ENCODE results near the gene FER.

- TF ChIP-seq POLR2A (IDR thresholded peaks at IDR 0.05) (no peak), CTCF (IDR thresholded peaks at IDR 0.05) (no peak)
These were observed 39.2 kb downstream of the FER start for GRCh38 chr5:108786806-108787483.
